ENCODE measurements around the gene HSPA14. TPM values are rescaled to one million over a fixed set of nuclear protein-coding genes. Genes with fewer than 3 reads are reported as not detected.
A peak's percentile ranks its signal among the peaks of the same experiment; 100 is the strongest.
"Not testable (repeated sequence)": the region's sequence is repeated elsewhere in the genome, so short reads cannot be mapped to it uniquely, and the experiment has no call there.

Gene HSPA14
- polyA plus RNA-seq, 1 experiment: 14.9 TPM

DNA sequence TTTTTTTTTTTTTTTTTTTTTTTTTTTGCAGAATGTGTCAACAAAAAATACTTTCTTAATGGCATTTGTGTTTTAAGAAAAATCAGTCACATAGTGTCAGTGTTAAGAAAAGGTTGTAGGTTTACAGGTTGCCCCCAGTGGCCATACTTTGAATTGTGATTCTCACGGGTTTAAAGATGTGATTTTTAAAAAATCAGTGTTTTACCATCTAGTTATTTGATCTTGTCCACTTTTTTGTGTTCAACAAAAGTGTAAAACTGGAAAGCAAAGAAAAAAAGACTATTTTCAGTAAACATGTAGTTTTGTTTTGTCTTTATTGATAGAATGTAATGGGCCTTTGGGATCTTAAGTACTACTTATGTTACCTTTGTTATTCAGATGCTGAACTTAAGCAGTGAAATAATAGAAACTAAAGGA, 66.2 kb downstream of the HSPA14 start:
- peak; percentile 64 for TF ChIP-seq CTCF (IDR thresholded peaks at IDR 0.05; ENCODE audit: low read depth, low read length)
- CTCF ChIA-PET: interaction anchor here (0.6 to 1.0 kb wide), 4 partner anchors 12 to 263 kb away, joined by 3 to 4 read pairs (median 3); no protein-coding TSS in a partner anchor
- H3K27me3 ChIP-seq (ENCODE audit: control insufficient read depth, insufficient read depth, low read length): no peaks in the 10 kb centered on the region
- no peak overlapping the region for H3K4me3 ChIP-seq (ENCODE audit: low read depth, low read length)
- H3K27ac ChIP-seq (ENCODE audit: low read depth, low read length): no peak overlapping the region
- POLR2A ChIA-PET: no interaction called here
- H3K9me3 ChIP-seq (ENCODE audit: control insufficient read depth, insufficient read depth, low read length): no peaks in the 10 kb centered on the region; the same call in 1 of the 2 replicates
- no peak for DNase-seq (ENCODE audit: low read depth, low spot score)

DNA sequence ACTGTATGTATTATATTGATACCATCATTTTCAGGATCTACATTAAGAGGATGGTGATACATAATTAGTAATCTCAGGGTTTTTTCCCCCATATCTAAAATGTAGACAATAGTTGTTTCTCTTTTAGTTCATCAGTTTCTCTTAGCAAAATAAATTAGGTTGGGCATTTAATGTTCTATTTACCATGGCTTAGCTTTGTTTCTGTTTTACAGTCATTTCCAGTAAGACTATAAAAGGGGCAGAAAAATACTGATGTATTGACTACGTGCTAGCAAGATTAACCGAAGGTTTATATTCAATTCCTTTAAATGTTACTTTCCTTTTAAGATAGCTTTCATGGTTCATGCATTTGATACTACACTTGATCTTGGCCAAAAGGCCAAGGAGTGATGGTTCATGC, 66.8 kb downstream of the HSPA14 start:
- no peak overlapping the region for H3K27ac ChIP-seq (ENCODE audit: low read depth, low read length)
- CTCF ChIA-PET: interaction anchor here (0.5 to 1.0 kb wide), 5 partner anchors 12 to 581 kb away, joined by 3 to 4 read pairs (median 3); no protein-coding TSS in a partner anchor

DNA sequence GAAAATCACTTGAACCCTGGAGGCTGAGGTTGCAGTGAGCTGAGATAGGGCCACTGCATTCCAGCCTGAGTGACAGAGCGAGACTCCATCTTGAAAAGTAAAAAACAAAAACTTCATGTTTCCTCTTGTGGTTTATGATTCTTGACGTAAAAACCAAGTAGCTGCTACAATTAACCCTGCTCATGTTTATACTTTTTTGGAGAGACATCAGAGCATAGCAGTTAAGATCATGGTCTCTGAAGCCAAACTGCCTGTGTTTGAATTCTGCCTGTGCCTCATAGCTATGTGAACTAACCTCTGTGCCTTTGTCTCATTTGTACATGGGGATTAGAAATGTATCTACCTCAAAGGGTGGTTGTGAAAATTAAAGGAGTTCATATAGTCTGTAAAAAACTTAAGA, 67.8 kb downstream of the HSPA14 start:
- Histone ChIP-seq H3K27me3 (ENCODE audit: control insufficient read depth, insufficient read depth, low read length) (no peaks in the 10 kb centered on the region), H3K4me3 (ENCODE audit: low read depth, low read length) (no peak overlapping the region), H3K27ac (ENCODE audit: low read depth, low read length) (no peak overlapping the region), H3K9me3 (ENCODE audit: control insufficient read depth, insufficient read depth, low read length) (no peaks in the 10 kb centered on the region; the same call in 1 of the 2 replicates)
- no peak for TF ChIP-seq CTCF (IDR thresholded peaks at IDR 0.05; ENCODE audit: low read depth, low read length)
- CTCF ChIA-PET: interaction anchor here (0.7 kb wide), 1 partner anchor 407 kb away, joined by 3 read pairs; no protein-coding TSS in a partner anchor
- POLR2A ChIA-PET: no interaction called here
- DNase-seq (ENCODE audit: low read depth, low spot score): no peak

More for the DNA sequence above, 66.8 kb downstream of the HSPA14 start:
- Histone ChIP-seq H3K4me3 (ENCODE audit: low read depth, low read length) (no peak overlapping the region), H3K27me3 (ENCODE audit: control insufficient read depth, insufficient read depth, low read length) (no peaks in the 10 kb centered on the region), H3K9me3 (ENCODE audit: control insufficient read depth, insufficient read depth, low read length) (no peaks in the 10 kb centered on the region; the same call in 1 of the 2 replicates)
- no peak for DNase-seq (ENCODE audit: low read depth, low spot score)
- 0 out of 2 replicates have a peak, but pooled peaks have one; percentile 2 for TF ChIP-seq CTCF (IDR thresholded peaks at IDR 0.05; ENCODE audit: low read depth, low read length)
- POLR2A ChIA-PET: no interaction called here

- H3K27ac ChIP-seq (ENCODE audit: low read depth, low read length): no peak overlapping the region
- CTCF ChIA-PET: no interaction called here
- no peaks in the 10 kb centered on the region; the same call in 1 of the 2 replicates for H3K9me3 ChIP-seq (ENCODE audit: control insufficient read depth, insufficient read depth, low read length)
- no peak overlapping the region for H3K4me3 ChIP-seq (ENCODE audit: low read depth, low read length)
- H3K27me3 ChIP-seq (ENCODE audit: control insufficient read depth, insufficient read depth, low read length): no peaks in the 10 kb centered on the region
- TF ChIP-seq CTCF (IDR thresholded peaks at IDR 0.05; ENCODE audit: low read depth, low read length): no peak
- DNase-seq (ENCODE audit: low read depth, low spot score): no peak
- POLR2A ChIA-PET: no interaction called here
Measured at GRCh38 chr10:14906765-14907164, 68.7 kb downstream of the HSPA14 start.

GRCh38 chr10:14907591-14907990, 69.5 kb downstream of the HSPA14 start:
- H3K27ac ChIP-seq (ENCODE audit: low read depth, low read length); H3K27me3 ChIP-seq (ENCODE audit: control insufficient read depth, insufficient read depth, low read length); H3K4me3 ChIP-seq (ENCODE audit: low read depth, low read length); H3K9me3 ChIP-seq (ENCODE audit: control insufficient read depth, insufficient read depth, low read length); POLR2A ChIA-PET; DNase-seq (ENCODE audit: low read depth, low spot score); CTCF ChIA-PET: not testable (repeated sequence)

Data from AG04450 (cell line).